HepG2 (cell line): ENCODE results near the gene TMEM14B. TPM values are rescaled to one million over a fixed set of nuclear protein-coding genes. Genes with fewer than 3 reads are reported as not detected.

Experiments
- DBP ChIP-seq: sonication (generic); formaldehyde crosslinking; IDR thresholded peaks from 2 replicates; pipeline ENCODE4 v1.4.0; 2020; ENCODE audit warnings: missing genetic modification reagents; ENCODE audit errors: not compliant biosample characterization
- FOXK1 ChIP-seq: sonication (generic); formaldehyde crosslinking; IDR thresholded peaks from 2 replicates; pipeline ENCODE4 v1.4.0; 2020; ENCODE audit warnings: low read depth, missing genetic modification reagents, borderline replicate concordance
- HOXA5 ChIP-seq: sonication (generic); formaldehyde crosslinking; IDR thresholded peaks from 2 replicates; pipeline ENCODE4 v1.4.0; 2020; ENCODE audit warnings: missing genetic modification reagents
- LRRFIP1 ChIP-seq: sonication (generic); formaldehyde crosslinking; conservative IDR thresholded peaks from 2 replicates; pipeline ENCODE4 v1.4.0; 2020; ENCODE audit warnings: missing genetic modification reagents
- MAX ChIP-seq: IDR thresholded peaks from 2 replicates; pipeline ENCODE4 v1.6.1; 2012; ENCODE audit warnings: inconsistent platforms
- MLX ChIP-seq: IDR thresholded peaks from 2 replicates; pipeline ENCODE4 v1.6.1; 2016
- SP2 ChIP-seq: sonication (generic); formaldehyde crosslinking; IDR thresholded peaks from 2 replicates; pipeline ENCODE4 v1.5.1; 2020; ENCODE audit warnings: mild to moderate bottlenecking, missing genetic modification reagents
- TAF1 ChIP-seq: sonication (generic); formaldehyde crosslinking; IDR thresholded peaks from 2 replicates; pipeline ENCODE4 v1.4.0; 2020; ENCODE audit warnings: missing genetic modification reagents
- ZBTB21 ChIP-seq: sonication (generic); formaldehyde crosslinking; IDR thresholded peaks from 2 replicates; pipeline ENCODE4 v1.4.0; 2020; ENCODE audit warnings: missing genetic modification reagents
- ZBTB7B ChIP-seq: sonication (generic); formaldehyde crosslinking; IDR thresholded peaks from 2 replicates; pipeline ENCODE4 v1.4.0; 2020; ENCODE audit warnings: missing genetic modification reagents
- ZFP90 ChIP-seq: sonication (generic); formaldehyde crosslinking; IDR thresholded peaks from 2 replicates; pipeline ENCODE4 v1.8.0; 2022; ENCODE audit warnings: missing genetic modification reagents, mild to moderate bottlenecking, inconsistent platforms, borderline replicate concordance
- ZKSCAN1 ChIP-seq: fragments of 150-350 bp; IDR thresholded peaks from 2 replicates; pipeline ENCODE4 v1.6.1; 2014; ENCODE audit warnings: low read length
- ZMYM4 ChIP-seq: sonication (generic); formaldehyde crosslinking; IDR thresholded peaks from 2 replicates; pipeline ENCODE4 v1.8.1; 2023; ENCODE audit warnings: mild to moderate bottlenecking, missing genetic modification reagents
- ZNF263 ChIP-seq: sonication (generic); formaldehyde crosslinking; IDR thresholded peaks from 2 replicates; pipeline ENCODE4 v1.4.0; 2020; ENCODE audit warnings: missing genetic modification reagents
- ZNF746 ChIP-seq: sonication (generic); formaldehyde crosslinking; IDR thresholded peaks from 2 replicates; pipeline ENCODE4 v1.8.0; 2022; ENCODE audit warnings: mild to moderate bottlenecking, missing genetic modification reagents
- polyA plus RNA-seq, 8 experiments: library from polyadenylated mRNA; depleted of rRNA in 3 of 8; stranded (reverse) in 7 of 8; unstranded in 1 of 8; fragments of >200 nt; fragmentation: Illumina TruSeq in 4 of 8; extraction: Trizol in 4 of 8; gene quantifications; 2 replicates each; pipeline versions ENCODE4 v1.2.1 to v1.2.3, GENCODE V29; 2011 to 2016; ENCODE audit warnings: low read depth in 4 of 8, missing spikeins in 1 of 8, mixed read lengths in 1 of 8; ENCODE audit not compliant: insufficient read depth in 1 of 8
- total RNA-seq, 5 experiments: library from RNA; depleted of rRNA; stranded (reverse); fragments of >200 nt; fragmentation: Illumina TruSeq; extraction: Trizol; gene quantifications; 2 replicates each; pipeline ENCODE4 v1.2.3, GENCODE V29; 2016; ENCODE audit warnings: low read depth in 1 of 5
- TF ChIP-seq, protein P1 (sequence below): sonication (generic); formaldehyde crosslinking; IDR thresholded peaks from 2 replicates; pipeline ENCODE4 v1.4.0; 2020; ENCODE audit warnings: mild to moderate bottlenecking, missing genetic modification reagents
- TF ChIP-seq, protein P2 (sequence below): sonication (generic); formaldehyde crosslinking; IDR thresholded peaks from 2 replicates; pipeline ENCODE4 v1.5.0; 2020; ENCODE audit warnings: mild to moderate bottlenecking, missing genetic modification reagents

TMEM14B gene
- total and polyA plus RNA-seq, 2 of the 13 experiments (the other 11 are each of a cell fraction or from before 2014, with no cell fraction given), result 133 to 200 TPM

GRCh38 chr6:10720960-10721849 lies 26.4 kb upstream of the TMEM14B start (continued):
- 0 out of 2 replicates have a peak, but pooled peaks have one; percentile 34 for TF ChIP-seq ZBTB7B (CRISPR knock-in tag)
- peak; percentile 69 for TF ChIP-seq ZKSCAN1
- peak; percentile 23; the same call in 1 of the 2 replicates for TF ChIP-seq MLX (CRISPR knock-in tag)
- TF ChIP-seq HOXA5 (CRISPR knock-in tag), result peak; percentile 87
- TF ChIP-seq ZMYM4 (CRISPR knock-in tag), result peak; percentile 92
- peak; percentile 49; the same call in 1 of the 2 replicates for TF ChIP-seq SP2 (CRISPR knock-in tag)
- peak; percentile 8; the same call in 1 of the 2 replicates for TF ChIP-seq ZNF263 (CRISPR knock-in tag)
- 0 out of 2 replicates have a peak, but pooled peaks have one; percentile 69 for TF ChIP-seq LRRFIP1
- peak; percentile 50 for TF ChIP-seq FOXK1 (CRISPR knock-in tag)
- TF ChIP-seq ZFP90 (CRISPR knock-in tag), result peak; percentile 68; the same call in 1 of the 2 replicates
- TF ChIP-seq DBP (CRISPR knock-in tag), result peak; percentile 69
- 0 out of 2 replicates have a peak, but pooled peaks have one; percentile 43 for TF ChIP-seq ZNF746 (CRISPR knock-in tag)
- 0 out of 2 replicates have a peak, but pooled peaks have one; percentile 35 for TF ChIP-seq ZBTB21
- TF ChIP-seq, protein P1, sequence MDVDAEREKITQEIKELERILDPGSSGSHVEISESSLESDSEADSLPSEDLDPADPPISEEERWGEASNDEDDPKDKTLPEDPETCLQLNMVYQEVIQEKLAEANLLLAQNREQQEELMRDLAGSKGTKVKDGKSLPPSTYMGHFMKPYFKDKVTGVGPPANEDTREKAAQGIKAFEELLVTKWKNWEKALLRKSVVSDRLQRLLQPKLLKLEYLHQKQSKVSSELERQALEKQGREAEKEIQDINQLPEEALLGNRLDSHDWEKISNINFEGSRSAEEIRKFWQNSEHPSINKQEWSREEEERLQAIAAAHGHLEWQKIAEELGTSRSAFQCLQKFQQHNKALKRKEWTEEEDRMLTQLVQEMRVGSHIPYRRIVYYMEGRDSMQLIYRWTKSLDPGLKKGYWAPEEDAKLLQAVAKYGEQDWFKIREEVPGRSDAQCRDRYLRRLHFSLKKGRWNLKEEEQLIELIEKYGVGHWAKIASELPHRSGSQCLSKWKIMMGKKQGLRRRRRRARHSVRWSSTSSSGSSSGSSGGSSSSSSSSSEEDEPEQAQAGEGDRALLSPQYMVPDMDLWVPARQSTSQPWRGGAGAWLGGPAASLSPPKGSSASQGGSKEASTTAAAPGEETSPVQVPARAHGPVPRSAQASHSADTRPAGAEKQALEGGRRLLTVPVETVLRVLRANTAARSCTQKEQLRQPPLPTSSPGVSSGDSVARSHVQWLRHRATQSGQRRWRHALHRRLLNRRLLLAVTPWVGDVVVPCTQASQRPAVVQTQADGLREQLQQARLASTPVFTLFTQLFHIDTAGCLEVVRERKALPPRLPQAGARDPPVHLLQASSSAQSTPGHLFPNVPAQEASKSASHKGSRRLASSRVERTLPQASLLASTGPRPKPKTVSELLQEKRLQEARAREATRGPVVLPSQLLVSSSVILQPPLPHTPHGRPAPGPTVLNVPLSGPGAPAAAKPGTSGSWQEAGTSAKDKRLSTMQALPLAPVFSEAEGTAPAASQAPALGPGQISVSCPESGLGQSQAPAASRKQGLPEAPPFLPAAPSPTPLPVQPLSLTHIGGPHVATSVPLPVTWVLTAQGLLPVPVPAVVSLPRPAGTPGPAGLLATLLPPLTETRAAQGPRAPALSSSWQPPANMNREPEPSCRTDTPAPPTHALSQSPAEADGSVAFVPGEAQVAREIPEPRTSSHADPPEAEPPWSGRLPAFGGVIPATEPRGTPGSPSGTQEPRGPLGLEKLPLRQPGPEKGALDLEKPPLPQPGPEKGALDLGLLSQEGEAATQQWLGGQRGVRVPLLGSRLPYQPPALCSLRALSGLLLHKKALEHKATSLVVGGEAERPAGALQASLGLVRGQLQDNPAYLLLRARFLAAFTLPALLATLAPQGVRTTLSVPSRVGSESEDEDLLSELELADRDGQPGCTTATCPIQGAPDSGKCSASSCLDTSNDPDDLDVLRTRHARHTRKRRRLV (CRISPR knock-in tag), result peak; percentile 20
- peak; percentile 61 for TF ChIP-seq TAF1 (CRISPR knock-in tag)
- peak; percentile 12; the same call in 1 of the 2 replicates for TF ChIP-seq MAX
- TF ChIP-seq, protein P2, sequence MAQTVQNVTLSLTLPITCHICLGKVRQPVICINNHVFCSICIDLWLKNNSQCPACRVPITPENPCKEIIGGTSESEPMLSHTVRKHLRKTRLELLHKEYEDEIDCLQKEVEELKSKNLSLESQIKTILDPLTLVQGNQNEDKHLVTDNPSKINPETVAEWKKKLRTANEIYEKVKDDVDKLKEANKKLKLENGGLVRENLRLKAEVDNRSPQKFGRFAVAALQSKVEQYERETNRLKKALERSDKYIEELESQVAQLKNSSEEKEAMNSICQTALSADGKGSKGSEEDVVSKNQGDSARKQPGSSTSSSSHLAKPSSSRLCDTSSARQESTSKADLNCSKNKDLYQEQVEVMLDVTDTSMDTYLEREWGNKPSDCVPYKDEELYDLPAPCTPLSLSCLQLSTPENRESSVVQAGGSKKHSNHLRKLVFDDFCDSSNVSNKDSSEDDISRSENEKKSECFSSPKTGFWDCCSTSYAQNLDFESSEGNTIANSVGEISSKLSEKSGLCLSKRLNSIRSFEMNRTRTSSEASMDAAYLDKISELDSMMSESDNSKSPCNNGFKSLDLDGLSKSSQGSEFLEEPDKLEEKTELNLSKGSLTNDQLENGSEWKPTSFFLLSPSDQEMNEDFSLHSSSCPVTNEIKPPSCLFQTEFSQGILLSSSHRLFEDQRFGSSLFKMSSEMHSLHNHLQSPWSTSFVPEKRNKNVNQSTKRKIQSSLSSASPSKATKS (CRISPR knock-in tag), result peak; percentile 39; the same call in 1 of the 2 replicates
